NCI-H526 treated with DMSO at 0.1 percent for 48 hours (cell line): ENCODE data around the gene PRKCH.

Source experiments
- DNase-seq: peaks from one replicate; lab custom pipeline; 2025; lab: John Stamatoyannopoulos, UW

Gene PRKCH

DNA sequence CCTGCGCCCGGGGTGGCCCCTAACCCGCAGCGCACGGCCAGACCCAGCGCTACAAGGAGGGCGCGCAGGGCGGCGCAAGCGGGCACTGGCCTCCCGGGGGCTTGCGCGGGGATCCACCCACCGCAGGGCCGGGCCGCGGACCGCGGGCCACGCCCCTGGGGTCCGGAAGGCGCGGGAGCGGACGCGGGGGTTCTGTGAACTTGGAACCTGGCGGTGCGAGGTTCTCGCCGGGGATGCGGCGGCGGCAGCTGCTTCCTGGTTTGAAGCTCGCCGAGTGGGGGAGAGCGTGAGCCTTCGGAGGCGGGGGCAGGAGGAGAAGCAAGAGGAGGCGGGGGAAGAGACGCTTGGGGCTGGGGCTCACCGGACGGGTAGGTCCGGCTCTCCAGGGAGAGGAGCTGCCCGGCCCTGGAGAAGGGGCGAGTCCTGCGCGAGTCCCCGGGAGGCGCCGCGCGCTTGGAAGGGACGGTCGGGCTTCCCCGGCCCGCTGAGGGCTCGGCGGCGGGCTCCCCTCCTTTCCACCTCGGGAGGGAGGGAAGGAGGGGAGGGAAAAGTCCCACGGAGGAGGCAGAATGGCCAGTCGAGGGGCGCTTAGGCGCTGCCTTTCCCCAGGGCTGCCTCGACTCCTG is at the start of gene PRKCH:
Gene PRKCH (plus strand): TSS at position 195 of the 626 bp plus-strand sequence. CDS start 523 bp downstream, outside the sequence.
- peak; percentile 26 for DNase-seq

DNA sequence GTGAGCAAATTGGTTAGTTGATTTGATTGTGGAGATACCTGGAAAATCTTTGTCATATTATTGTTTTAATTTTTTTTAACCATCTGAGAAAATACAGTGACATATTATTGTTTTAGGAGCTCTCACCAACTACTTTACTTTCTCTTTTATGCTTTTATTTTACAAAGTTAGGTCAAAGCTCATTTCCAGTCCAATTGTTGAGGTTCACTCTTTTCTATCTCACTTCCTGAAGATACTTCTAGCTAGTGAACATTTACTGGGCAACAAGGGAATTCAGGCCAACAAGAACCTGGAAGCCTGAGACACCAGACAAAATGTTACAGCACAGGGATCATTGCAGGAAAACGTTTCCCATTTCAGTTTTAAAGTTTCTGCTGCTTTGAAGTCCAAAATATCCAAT is 44.1 kb upstream of the PRKCH start:
- DNase-seq = no peak

DNA sequence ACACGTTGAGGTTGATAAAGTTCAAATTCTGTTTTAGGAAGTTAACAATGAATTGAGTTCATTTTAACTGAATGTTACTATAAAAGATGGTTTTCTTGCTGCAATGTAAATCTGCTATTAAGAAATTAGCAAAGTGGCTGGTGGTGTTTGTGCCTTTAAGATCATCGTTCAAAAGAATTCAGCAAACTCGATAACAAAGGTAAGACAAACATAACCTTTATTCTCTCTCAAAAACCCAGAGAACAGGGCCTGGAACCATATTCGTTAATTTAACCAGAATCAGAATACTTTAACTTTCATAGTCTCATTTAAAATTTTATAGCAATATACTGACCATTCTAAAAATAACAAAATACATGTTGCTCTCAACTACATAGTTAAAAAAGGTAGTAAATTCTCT is 43.6 kb upstream of the PRKCH start:
- no peak for DNase-seq

DNA sequence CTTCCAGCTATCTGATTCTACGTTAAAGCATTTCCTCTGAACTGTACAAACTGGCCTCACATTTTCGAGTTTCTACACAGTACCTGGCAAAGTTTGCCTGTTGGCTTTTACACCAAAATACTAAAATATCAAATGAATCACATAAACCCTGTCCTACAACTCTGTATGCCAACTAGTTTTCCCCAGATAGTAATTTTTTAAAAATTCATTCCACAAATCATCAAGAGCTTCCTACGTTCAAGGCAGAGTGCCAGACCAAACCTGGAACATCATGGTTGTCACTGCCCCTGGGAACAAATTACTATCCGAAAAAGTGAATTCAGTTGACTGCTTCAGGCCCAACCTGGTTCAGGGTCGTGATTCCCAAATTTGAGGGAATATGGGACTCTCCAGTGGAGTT is 42.3 kb upstream of the PRKCH start:
- DNase-seq = no peak

DNA sequence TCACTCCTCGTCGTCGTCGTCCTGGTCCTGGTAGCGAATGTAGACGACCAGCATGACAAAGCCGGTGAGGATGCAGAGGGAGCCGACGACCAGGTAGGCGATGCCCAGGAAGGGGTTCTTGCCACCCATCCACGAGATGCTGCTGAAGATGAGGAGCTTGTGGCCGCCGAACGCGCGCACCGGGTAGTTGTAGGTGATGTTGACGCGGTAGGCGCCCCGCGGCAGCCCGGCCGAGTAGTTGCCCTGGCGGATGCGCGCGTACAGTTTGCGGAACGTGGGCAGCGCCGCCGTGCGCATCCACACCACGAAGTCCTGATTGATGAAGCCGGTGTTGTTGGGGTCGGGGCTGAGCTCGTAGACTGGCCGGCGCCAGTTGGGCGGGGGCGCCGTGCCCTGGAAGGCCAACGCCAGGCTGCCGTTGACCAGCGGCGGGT is 41.3 kb upstream of the PRKCH start:
- DNase-seq = peak; percentile 53

DNA sequence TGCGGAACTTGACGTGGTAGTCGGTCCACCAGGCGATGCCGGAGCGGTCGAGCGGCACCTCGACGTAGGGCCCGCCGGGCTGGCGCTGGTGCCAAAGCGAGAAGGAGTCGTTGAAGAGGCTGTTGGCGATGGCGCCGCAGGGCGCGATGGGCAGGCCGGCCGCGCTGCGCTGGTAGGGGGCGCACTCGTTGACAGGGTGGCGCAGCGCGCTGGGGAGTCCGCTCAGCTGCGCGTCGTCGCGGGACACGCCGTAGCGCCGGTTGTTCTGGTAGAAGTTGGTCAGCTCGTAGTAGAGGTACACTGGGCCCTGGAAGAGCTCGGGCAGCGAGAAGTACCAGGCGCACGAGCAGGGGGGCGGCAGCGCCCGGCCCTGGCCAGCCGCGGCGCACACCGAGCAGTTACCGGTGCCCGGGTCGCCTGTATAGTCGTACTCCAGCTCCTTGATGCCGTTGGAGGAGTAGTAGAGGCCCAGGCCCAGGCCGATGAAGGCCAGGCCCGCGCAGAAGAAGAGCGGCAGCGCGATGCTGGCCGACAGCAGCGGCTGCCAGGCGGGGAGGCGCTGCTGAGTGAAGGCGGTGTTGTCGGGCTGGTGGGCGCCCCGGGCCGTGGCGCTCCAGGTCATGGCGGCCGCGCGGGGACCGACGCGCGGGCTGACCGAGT is 40.7 kb upstream of the PRKCH start:
- DNase-seq = peak; percentile 78

DNA sequence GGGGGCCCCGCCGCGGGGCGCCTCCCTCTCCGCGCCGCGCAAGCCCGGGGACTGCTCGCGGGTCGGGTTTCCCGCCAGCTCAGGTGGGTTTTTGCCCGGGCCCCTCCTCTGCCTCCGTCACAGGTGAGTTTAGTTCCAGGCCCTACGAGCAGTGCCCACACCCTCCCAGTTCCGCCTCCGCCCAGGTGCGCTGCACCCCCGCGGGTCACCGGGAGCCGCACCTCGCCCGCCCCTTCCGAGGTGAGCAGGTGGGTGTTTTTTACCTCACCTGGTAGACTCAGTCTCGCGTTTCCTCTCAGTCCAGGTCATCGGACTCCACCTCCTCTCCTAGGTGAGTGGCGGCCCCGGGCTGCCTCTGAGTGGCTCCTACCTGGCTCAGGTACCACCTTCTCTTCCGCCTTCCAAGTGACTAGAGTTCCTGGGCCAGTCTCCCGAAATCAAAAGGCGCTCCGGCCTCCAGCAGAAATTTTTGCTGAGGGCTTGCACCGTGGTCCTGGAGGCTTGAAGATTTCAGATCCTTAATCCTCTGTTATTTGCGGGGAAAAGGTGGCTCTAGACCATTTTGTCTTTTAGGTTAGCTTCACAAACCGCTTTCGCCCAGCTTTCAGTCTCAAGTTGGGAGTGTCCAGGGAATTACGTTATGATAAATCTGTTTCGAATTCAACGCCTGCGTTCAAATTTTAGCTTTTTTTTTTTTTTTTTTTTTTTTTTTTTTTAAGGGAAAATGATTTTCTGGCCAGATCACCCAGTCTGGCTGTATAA is 40.0 kb upstream of the PRKCH start, which contains the start of gene TMEM30B:
Gene TMEM30B (minus strand): TSS at position 153 of the 762 bp plus-strand sequence. CDS start 191 bp downstream, outside the sequence.
- peak; percentile 89 for DNase-seq

DNA sequence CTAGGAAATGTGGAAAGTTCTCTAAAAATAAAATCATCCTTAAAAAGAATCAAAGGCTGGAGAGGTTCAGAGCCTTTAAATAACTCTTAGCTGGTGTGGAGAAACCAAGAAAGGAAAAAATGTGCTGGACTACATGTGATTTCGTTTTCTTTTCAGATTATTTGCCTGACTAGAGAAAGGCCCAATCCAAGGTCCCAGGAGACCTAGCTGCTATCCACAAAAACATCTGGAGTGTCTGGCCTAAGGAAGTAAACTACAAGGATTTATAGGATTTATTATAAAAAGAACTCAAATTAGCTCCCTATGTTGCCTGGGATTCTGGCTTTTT is 39.5 kb upstream of the PRKCH start:
- DNase-seq = no peak

DNA sequence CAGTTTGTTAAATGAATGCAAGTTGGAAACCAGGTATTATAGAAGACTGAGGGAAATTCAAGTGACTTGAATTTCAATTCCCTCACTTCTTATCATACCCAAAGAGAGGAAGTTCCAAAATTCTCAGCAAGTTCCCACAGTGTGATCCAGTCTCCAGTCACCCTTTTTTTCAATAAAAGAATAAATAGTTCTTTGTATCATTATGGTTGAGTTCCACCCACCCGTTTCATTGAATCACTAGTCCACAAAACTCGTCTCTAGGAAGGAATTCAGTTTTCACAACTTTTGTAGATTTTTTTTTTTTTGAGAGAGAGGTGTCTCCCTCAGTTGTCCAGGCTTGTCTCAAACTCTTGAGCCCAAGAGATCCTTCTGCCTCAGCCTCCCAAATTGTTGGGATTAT is 38.6 kb upstream of the PRKCH start:
- no peak for DNase-seq

DNA sequence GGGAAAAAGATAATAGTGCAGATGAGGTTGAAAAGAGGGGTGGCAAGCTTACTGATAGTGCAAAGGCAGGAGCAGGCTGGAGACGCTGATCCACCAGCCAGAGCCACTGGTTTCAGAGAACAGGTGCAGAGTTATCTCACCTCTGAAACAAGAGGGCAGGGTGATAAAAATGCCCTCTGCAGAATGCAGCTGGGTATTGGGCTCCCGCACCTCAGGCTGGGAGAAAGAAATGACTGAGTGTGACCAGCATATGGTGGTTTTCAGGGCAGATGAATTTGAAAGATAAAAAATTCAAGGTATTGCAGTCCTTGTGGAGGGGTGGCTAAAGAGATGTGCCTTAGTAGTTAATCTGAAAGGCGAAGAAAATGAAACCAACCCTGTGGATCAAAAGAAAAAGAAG is 37.4 kb upstream of the PRKCH start:
- no peak for DNase-seq

DNA sequence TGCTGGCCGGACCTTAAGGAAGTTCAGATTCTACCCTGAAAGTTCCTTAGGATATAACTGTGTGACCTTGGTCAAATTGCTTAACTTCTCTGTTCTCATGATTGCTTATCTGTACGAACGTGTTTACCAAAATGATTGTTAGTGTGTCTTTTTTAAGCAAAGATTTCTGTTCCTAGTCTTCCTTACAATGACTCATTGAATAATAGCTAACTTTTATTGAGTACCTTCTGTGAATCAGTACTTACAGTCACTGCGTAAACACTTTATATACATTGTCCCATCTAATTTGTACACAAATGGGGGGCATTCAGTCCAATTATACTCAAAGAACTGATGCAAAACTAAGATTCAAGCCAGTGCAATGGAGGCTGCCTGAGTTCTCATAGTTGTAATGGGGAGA is 36.0 kb upstream of the PRKCH start:
- no peak for DNase-seq

DNA sequence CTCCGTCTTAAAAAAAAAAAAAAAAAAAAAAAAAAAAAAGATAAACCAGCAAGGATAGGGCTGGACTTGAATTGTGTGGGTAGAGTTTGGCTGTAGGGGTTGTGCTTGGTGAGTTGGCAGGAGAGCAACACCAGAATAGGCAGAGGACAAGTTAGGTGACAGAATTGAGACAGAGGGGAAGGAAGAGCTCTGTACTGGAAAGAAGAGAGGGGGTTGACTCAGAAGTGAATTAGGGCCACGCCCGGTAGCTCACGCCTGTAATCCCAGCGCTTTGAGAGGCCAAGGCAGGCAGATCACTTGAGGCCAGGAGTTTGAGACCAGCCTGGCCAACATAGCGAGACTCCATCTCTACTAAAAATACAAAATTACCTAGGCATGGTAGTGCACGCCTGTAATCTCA is 34.2 kb upstream of the PRKCH start:
- no peak for DNase-seq

DNA sequence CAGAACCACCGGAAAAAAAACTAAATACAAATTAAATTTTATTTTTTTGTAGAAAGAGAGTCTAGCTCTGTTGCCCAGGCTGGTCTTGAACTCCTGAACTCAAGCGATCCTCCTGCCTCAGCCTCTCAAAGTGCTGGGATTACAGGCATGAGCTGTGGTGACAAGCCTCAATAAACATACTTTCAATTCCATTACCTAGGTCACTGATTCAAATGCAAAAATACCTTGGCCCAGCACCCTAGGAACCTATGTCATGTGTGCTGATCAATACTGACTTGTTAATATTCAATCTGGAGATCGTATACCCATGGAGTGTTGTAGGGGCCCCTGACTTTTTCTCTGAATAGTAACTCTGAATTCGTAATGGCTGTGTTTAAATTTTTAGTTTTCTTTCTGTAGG is 33.2 kb upstream of the PRKCH start:
- no peak for DNase-seq

DNA sequence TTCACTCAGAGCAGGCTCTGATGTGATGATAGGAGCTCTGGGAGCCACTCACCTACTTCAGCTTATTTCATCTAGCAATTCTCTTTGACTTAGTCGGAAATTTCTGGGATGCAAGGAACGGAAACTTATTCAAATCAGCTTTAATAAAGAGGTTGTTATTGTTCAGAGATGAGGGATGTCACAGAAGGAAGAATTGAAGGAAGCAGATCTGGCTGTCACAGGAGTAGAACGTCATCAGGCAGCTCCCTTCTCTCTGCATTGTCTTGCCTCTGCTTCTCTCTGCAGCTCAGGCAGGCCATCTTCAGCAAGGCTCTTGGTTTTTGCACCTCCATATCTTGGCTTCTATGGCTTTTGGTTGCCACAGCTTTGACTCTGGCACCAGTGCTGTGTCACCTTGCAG is 32.7 kb upstream of the PRKCH start:
- DNase-seq = no peak

DNA sequence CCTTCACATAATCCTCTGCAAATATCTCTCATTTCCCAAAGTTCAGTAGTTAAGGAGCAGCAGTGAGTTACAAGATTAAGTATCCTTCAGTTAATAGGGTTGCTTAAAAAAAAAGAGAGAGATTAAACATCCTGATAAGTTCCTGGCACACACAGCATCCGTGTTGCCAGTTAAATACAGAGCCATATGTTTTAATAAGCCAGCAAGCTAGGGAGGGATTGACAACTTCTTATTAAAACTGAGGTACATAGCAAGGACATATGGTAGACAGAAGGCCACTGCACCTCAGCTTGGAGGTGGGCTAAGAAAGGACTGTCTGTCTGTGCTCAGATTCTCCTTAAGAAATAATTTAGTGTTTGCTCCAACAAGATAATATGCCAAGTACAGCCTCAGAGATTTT is 30.7 kb upstream of the PRKCH start:
- DNase-seq = no peak

DNA sequence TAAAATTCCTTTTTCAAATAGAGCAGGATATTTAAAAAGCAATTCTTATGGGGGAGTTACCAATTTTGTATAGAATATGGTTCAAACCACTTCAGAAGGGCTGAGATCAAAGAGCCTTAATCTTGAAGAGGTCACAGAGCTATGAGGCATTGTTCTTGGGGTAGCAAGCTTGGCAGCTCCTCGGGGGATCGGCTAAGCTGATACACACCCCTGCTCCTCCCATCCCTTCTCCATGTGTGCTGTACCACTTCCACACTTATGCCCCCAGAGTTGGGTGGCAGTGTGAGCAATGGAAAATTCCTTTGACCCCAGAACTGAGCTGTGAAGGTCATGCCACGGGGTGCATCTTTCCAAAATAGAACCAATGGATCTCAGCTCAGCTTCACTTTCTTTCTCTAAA is 25.2 kb upstream of the PRKCH start:
- no peak for DNase-seq

DNA sequence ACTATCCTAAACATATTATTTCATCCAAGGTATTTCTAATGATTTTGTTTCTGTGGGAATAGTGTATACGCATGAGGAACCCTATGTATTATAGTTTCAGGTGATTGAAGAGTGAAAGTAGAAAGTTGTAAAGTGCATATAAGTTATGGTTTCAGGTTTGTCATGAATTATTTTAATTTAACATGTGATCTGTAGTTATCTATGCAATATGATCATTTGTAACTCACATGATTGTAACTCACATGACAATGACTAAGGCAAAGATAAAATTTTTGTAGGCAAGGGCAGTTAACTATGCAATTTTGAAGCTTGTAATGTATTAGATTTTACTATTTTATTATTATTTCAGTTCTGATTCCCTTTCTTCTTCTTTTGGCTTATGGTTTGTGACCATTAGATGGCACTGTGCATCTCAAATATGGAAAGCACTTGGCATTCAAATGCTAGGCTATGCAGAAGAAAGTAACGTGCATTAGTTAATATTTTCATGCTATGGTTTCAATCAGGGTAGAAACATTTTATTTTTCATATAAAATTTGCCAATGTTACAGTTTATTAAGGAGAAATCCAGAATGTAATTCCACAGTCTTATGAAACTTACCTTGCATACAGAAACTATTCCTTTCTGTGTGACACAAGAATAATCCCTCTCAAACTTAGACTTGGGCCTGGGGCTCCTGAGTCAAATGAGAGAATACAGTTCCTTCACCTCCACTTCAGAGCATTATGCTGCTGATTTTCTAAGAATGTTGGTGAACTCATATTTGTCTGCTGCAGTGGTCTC is 24.5 kb upstream of the PRKCH start:
- DNase-seq = peak; percentile 12

DNA sequence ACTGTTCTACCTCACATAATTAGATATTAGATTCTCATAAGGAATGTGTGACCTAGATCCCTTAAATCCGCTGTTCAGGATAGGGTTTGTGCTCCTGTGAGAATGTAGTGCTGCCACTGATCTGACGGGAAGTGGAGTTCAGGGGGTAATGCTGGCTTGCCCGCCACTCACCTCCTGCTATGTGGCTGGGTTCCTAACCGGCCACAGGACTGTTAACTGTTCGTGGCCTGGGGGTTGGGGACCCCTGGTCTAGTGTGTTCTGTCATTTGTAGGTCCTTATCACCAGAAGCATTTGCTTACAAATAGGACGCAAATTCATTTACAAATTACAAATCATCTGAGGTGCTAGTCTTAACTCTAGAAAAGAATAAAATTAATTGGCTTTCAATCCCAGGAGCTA is 23.8 kb upstream of the PRKCH start:
- DNase-seq = no peak

DNA sequence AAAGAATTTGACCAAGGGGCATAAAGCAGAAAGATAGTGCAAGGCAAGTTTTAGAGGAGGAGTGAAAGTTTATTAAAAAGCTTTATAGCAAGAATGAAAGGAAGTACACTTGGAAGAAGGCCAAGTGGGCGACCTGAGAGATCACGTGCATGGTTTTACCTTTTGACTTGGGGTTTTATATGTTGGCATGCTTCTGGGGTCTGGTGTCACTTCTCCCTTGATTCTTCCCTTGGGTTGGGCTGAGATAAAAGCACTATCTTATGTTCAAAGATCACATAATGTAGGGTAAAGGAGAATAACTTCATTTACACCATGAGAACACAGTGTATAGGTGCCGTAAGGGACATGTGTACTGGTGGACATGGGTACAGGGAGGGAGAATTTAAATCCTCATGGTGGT is 22.6 kb upstream of the PRKCH start:
- DNase-seq = no peak

DNA sequence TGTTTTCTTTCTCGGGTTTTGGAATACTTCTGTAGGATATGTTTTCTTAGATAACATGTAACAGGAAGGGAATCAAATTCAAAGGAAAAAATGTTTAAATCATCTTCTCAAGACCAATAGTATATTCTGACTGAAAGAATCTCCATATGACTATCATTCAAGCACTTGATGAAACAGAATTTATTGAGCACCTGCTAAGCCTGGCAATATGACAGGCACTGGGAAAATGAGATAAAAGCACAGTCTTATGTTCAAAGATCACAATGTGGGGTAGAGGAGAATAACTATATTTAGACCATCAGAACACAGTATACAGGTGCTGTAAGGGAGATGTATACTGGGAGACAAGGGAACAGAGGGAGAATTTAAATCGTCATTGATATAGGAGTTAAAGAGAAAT is 21.2 kb upstream of the PRKCH start:
- no peak for DNase-seq

DNA sequence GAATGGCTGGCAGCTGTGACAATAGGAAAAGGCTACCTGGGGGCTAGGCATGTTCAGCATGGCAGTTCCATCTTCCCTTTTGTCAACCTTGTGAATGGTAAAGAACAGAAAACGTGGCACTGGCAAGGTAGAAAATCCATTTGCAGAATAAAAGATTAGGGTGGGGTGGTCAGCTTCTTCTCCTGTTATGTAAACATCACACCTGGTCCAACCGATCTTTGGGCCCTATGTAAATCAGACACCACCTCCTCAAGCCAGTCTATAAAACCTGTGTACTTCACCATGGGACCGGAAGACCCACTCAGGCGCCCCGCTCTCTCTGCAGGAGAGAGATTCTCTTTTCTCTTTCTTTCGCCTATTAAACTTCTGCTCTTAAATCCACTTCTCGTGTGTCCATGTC is 20.6 kb upstream of the PRKCH start:
- no peak for DNase-seq

DNA sequence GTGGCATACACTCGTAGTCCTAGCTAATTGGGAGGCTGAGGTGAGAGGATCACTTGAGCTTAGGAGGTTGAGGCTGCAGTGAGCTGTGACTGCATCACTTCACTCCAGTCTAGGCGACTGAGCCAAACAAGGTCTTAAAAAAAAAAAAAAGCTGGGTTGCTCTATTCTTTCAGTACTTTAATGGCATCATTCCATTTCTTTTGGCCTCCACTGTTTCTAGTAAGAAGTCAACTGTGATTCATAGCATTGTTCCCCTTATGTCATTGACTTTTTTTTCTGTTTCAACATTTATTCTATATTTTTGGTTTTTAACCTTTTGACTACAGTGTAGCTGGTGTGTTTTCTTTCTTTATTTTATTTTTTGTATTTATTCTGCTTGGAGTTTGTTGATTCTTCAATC is 16.7 kb upstream of the PRKCH start:
- DNase-seq = no peak

DNA sequence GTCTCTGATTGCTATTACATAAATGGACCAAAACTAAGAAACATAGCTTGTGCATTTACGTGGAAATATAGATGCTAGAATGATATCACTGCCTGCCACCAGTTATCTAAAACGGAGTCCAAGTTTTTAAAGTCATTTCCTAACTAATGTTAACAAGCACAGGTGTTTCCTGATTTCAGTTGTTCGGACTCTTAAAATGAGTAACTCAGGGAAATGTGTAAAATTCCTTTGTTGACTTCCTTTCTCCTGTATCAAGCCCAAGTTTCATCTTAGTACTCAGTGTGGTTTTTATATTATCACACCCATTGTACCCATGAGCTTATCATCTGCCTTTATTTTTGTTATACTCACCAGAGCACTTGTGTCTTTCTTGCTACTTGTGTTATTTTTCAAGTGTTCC is 13.2 kb upstream of the PRKCH start:
- no peak for DNase-seq
